Hepatocyte (in vitro differentiated cells): Measurements from ENCODE around the gene CPE. TPM values are rescaled to one million over a fixed set of nuclear protein-coding genes. Genes with fewer than 3 reads are reported as not detected.

Source experiments
- DNase-seq: peaks from one replicate; pipeline ENCODE4 v3.0.0-alpha.2; 2016; ENCODE audit warnings: low spot score
- H2AFZ ChIP-seq: fragments of 200-600 bp; sonication (generic); 2 replicates; pipeline ENCODE4 v1.6.0; 2016; ENCODE audit warnings: antibody characterized with exemption, mild to moderate bottlenecking
- H3K27ac ChIP-seq: fragments of 200-600 bp; sonication (generic); 2 replicates; pipeline ENCODE4 v1.5.1; 2016; ENCODE audit warnings: mild to moderate bottlenecking
- H3K27me3 ChIP-seq: fragments of 200-600 bp; sonication (generic); 2 replicates; pipeline ENCODE4 v1.6.1; 2016
- H3K36me3 ChIP-seq: fragments of 200-600 bp; sonication (generic); replicated peaks from 2 replicates; pipeline ENCODE4 v1.5.1; 2016; ENCODE audit warnings: low read depth; ENCODE audit not compliant: insufficient read depth
- H3K4me1 ChIP-seq: fragments of 200-600 bp; sonication (generic); 2 replicates; pipeline ENCODE4 v1.5.1; 2016; ENCODE audit warnings: mild to moderate bottlenecking, moderate library complexity; ENCODE audit not compliant: insufficient read depth
- H3K4me2 ChIP-seq: fragments of 200-600 bp; sonication (generic); 2 replicates; pipeline ENCODE4 v1.6.0; 2016
- H3K4me3 ChIP-seq: fragments of 200-600 bp; sonication (generic); 2 replicates; pipeline ENCODE4 v1.5.1; 2016; ENCODE audit warnings: mild to moderate bottlenecking
- H3K79me2 ChIP-seq: fragments of 200-600 bp; sonication (generic); 2 replicates; pipeline ENCODE4 v1.6.0; 2017; ENCODE audit warnings: mild to moderate bottlenecking
- H3K9me2 ChIP-seq: fragments of 200-600 bp; sonication (generic); replicated peaks from 2 replicates; pipeline ENCODE4 v1.6.0; 2017; ENCODE audit warnings: mild to moderate bottlenecking; ENCODE audit not compliant: insufficient read depth
- H3K9me3 ChIP-seq: fragments of 200-600 bp; sonication (generic); 2 replicates; pipeline ENCODE4 v1.5.1; 2016; ENCODE audit warnings: low read depth, mild to moderate bottlenecking
- H4K20me1 ChIP-seq: fragments of 200-600 bp; sonication (generic); 2 replicates; pipeline ENCODE4 v1.6.0; 2016; ENCODE audit warnings: mild to moderate bottlenecking; ENCODE audit not compliant: insufficient read depth, poor library complexity, severe bottlenecking
- CTCF ChIP-seq: fragments of 200-600 bp; sonication (generic); IDR thresholded peaks from 2 replicates; pipeline ENCODE4 v1.5.1; 2016; ENCODE audit warnings: antibody characterized with exemption, mild to moderate bottlenecking; ENCODE audit not compliant: poor library complexity
- EZH2 ChIP-seq: fragments of 200-600 bp; sonication (generic); IDR thresholded peaks from 2 replicates; pipeline ENCODE4 v1.6.1; 2016; ENCODE audit warnings: antibody characterized with exemption, mild to moderate bottlenecking, borderline replicate concordance
- EZH2phosphoT487 ChIP-seq: fragments of 200-600 bp; sonication (generic); IDR thresholded peaks from one replicate; pipeline ENCODE4 v1.6.1; 2018; ENCODE audit warnings: antibody characterized with exemption, mild to moderate bottlenecking, low read depth, moderate library complexity; ENCODE audit not compliant: unreplicated experiment, severe bottlenecking
- WGBS: methylation state at CpG from one replicate; pipeline ENCODE4 v1.1.6; 2016; ENCODE audit warnings: low lambda C conversion rate; ENCODE audit errors: missing lambda C conversion rate; 5-methylcytosine and 5-hydroxymethylcytosine counted together
- polyA plus RNA-seq: library from polyadenylated mRNA; unstranded; fragments of >200 nt; fragmentation: Nextera tagmentation; extraction: Ambion mirVana; gene quantifications from 2 replicates; pipeline ENCODE4 v1.2.1, GENCODE V29; 2016
- total RNA-seq: library from RNA; depleted of rRNA; stranded (reverse); fragments of >200 nt; gene quantifications from 2 replicates; pipeline ENCODE4 v1.2.3, GENCODE V29; 2014

CPE gene
- total and polyA plus RNA-seq, 2 experiments from 2014 or later: 66.4 to 106 TPM

GRCh38 chr4:165355900-165356300 lies 22.9 kb upstream of the CPE start:
- no peaks in the 10 kb centered on the region for H3K36me3 ChIP-seq
- H3K9me3 ChIP-seq: no peaks in the 10 kb centered on the region
- DNase-seq: peak; percentile 69
- no peak overlapping the region for H3K4me2 ChIP-seq
- H4K20me1 ChIP-seq: no peaks in the 10 kb centered on the region
- TF ChIP-seq EZH2 (no peak), CTCF (peak; percentile 70)
- no peaks in the 10 kb centered on the region for H3K79me2 ChIP-seq
- H3K27ac ChIP-seq: no peak overlapping the region
- 17% methylated on average over 2 of the region's 2 CpGs for WGBS
- H3K9me2 ChIP-seq: no peaks in the 10 kb centered on the region
- H3K4me1 ChIP-seq: no peaks in the 10 kb centered on the region
- no peak overlapping the region for H3K4me3 ChIP-seq
- no peaks in the 10 kb centered on the region for H3K27me3 ChIP-seq
- H2AFZ ChIP-seq: no peak overlapping the region

- no peak for DNase-seq
- whole genome bisulfite sequencing: 79% methylated on average over 2 of the region's 2 CpGs
- no peaks in the 10 kb centered on the region for H3K27me3 ChIP-seq
- H4K20me1 ChIP-seq: no peaks in the 10 kb centered on the region
- H3K4me3 ChIP-seq: no peak overlapping the region
- no peak overlapping the region for H3K4me2 ChIP-seq
- H3K9me2 ChIP-seq: no peaks in the 10 kb centered on the region
- H3K9me3 ChIP-seq: no peaks in the 10 kb centered on the region
- H3K4me1 ChIP-seq: peaks cover 7% of the 10 kb centered on the region
- H2AFZ ChIP-seq: no peak overlapping the region
- H3K36me3 ChIP-seq: no peaks in the 10 kb centered on the region
- H3K27ac ChIP-seq: no peak overlapping the region
- TF ChIP-seq EZH2 (no peak), EZH2phosphoT487 (no peak), CTCF (no peak)
- H3K79me2 ChIP-seq: no peaks in the 10 kb centered on the region
Measured at GRCh38 chr4:165359506-165359905, 19.3 kb upstream of the CPE start.

GRCh38 chr4:165360041-165360695 lies 18.6 kb upstream of the CPE start:
- Histone ChIP-seq H2AFZ (no peak overlapping the region), H3K36me3 (no peaks in the 10 kb centered on the region), H3K9me2 (no peaks in the 10 kb centered on the region), H3K9me3 (no peaks in the 10 kb centered on the region), H3K27ac (no peak overlapping the region), H4K20me1 (no peaks in the 10 kb centered on the region), H3K4me2 (no peak overlapping the region), H3K27me3 (no peaks in the 10 kb centered on the region), H3K4me1 (peaks cover 10% of the 10 kb centered on the region), H3K4me3 (no peak overlapping the region), H3K79me2 (no peaks in the 10 kb centered on the region)
- TF ChIP-seq CTCF (no peak), EZH2 (no peak), EZH2phosphoT487 (no peak)
- no peak for DNase-seq
- 73% methylated on average over 6 of the region's 6 CpGs for WGBS
